ENCODE results near the gene INTS7. TPM values are rescaled to one million over a fixed set of nuclear protein-coding genes. Genes with fewer than 3 reads are reported as not detected.

The INTS7 gene
- total RNA-seq (2014; rRNA removed; shearing (Covaris generic); ENCODE audit: low replicate concordance): 22.4 and 38.3 TPM in 2 replicates

DNA sequence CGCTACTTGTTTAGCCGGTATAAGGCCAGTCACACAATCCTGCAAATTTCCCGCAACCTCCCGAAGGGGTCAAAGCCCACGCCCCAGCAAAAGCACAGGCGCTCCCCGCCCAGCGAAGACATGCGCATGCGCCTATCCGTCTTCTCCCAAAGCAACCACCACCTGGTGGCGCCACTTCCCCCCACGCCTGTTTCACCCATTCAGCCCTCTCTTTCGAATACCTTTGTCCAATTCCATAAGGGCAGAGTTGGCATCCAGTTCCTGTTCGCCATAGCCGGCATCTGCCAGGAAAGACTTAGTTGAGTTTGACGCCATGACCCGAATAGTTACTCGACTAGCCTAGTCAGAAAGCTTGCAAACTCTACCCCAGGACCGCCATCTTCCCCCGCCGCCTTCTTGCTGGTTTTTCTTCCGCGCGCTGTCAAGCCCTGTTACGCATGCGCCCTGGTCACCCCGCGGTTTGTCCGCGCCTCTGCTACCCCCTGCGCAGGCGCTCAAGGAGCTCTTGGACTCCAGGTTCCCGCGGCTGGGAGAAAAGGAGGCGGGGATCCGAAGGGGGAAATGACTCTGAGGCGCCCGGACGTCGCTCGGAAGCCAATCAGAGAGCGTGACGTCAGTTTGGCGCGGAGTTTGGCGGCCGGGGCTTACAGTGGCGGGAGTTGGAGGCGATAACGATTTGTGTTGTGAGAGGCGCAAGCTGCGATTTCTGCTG is at the start of gene INTS7, which contains the start of gene DTL:
INTS7 (minus strand) TSS at position 435 of the 712 bp plus-strand sequence; CDS start at position 315, 120 bp downstream.
DTL (plus strand) TSS at position 626 of the 712 bp plus-strand sequence. CDS start 143 bp downstream, outside the sequence.
- peaks cover 7% of the 10 kb centered on the region for H4K20me1 ChIP-seq (ENCODE audit: insufficient read depth, low read depth, low read length)
- peak within 1 kb of the TSS; percentile 81 for H3K9ac ChIP-seq (ENCODE audit: low read length)
- H3K4me3 ChIP-seq (ENCODE audit: low read length): peak within 1 kb of the TSS; percentile 88
- H3K9me2 ChIP-seq (replicated peaks; ENCODE audit: insufficient read depth, low read length): no peaks in the 10 kb centered on the region
- DNase-seq: peak; percentile 100
- peaks cover 60% of the 10 kb centered on the region for H3K4me1 ChIP-seq (ENCODE audit: low read length)
- H3K27me3 ChIP-seq (ENCODE audit: low read length): no peaks in the 10 kb centered on the region
- H2AFZ ChIP-seq (ENCODE audit: low read length): peak within 1 kb of the TSS; percentile 79
- H3K4me2 ChIP-seq (ENCODE audit: low read depth, low read length, poor library complexity, severe bottlenecking): peak within 1 kb of the TSS; percentile 97
- peaks cover 91% of the 10 kb centered on the region for H3K79me2 ChIP-seq (ENCODE audit: low read length)
- peak within 1 kb of the TSS; percentile 79 for H3K27ac ChIP-seq (ENCODE audit: low read length)
- peaks cover 22% of the 10 kb centered on the region; the same call in 1 of the 2 replicates for H3K36me3 ChIP-seq (ENCODE audit: insufficient read depth, low read length)
- no peaks in the 10 kb centered on the region for H3K9me3 ChIP-seq (ENCODE audit: low read length)

GRCh38 chr1:212082765-212083406 is 47.5 kb upstream of the INTS7 start:
- Histone ChIP-seq H3K9ac (ENCODE audit: low read length) (no peak overlapping the region), H3K4me1 (ENCODE audit: low read length) (no peaks in the 10 kb centered on the region), H4K20me1 (ENCODE audit: insufficient read depth, low read depth, low read length) (no peaks in the 10 kb centered on the region), H3K79me2 (ENCODE audit: low read length) (peaks cover 18% of the 10 kb centered on the region), H2AFZ (ENCODE audit: low read length) (no peak overlapping the region), H3K36me3 (ENCODE audit: insufficient read depth, low read length) (peaks cover 76% of the 10 kb centered on the region), H3K9me2 (replicated peaks; ENCODE audit: insufficient read depth, low read length) (no peaks in the 10 kb centered on the region; the same call in 1 of the 2 replicates), H3K4me2 (ENCODE audit: low read depth, low read length, poor library complexity, severe bottlenecking) (no peak overlapping the region), H3K27me3 (ENCODE audit: low read length) (no peaks in the 10 kb centered on the region), H3K27ac (ENCODE audit: low read length) (no peak overlapping the region), H3K4me3 (ENCODE audit: low read length) (no peak overlapping the region), H3K9me3 (ENCODE audit: low read length) (no peaks in the 10 kb centered on the region)
- no peak for DNase-seq

GRCh38 chr1:212078826-212079225 is 43.5 kb upstream of the INTS7 start:
- H3K9me3 ChIP-seq (ENCODE audit: low read length): no peaks in the 10 kb centered on the region
- H3K79me2 ChIP-seq (ENCODE audit: low read length): peaks cover 2% of the 10 kb centered on the region; the same call in 1 of the 2 replicates
- H2AFZ ChIP-seq (ENCODE audit: low read length): no peak overlapping the region
- H3K27me3 ChIP-seq (ENCODE audit: low read length): no peaks in the 10 kb centered on the region
- no peak for DNase-seq
- peaks cover 80% of the 10 kb centered on the region for H3K36me3 ChIP-seq (ENCODE audit: insufficient read depth, low read length)
- no peaks in the 10 kb centered on the region; the same call in 1 of the 2 replicates for H3K9me2 ChIP-seq (replicated peaks; ENCODE audit: insufficient read depth, low read length)
- no peaks in the 10 kb centered on the region for H3K4me1 ChIP-seq (ENCODE audit: low read length)
- H3K9ac ChIP-seq (ENCODE audit: low read length): no peak overlapping the region
- no peak overlapping the region for H3K4me3 ChIP-seq (ENCODE audit: low read length)
- no peak overlapping the region for H3K27ac ChIP-seq (ENCODE audit: low read length)
- no peak overlapping the region for H3K4me2 ChIP-seq (ENCODE audit: low read depth, low read length, poor library complexity, severe bottlenecking)
- no peaks in the 10 kb centered on the region for H4K20me1 ChIP-seq (ENCODE audit: insufficient read depth, low read depth, low read length)

GRCh38 chr1:212077028-212077427 is 41.7 kb upstream of the INTS7 start:
- Histone ChIP-seq H2AFZ (ENCODE audit: low read length) (no peak overlapping the region), H3K27ac (ENCODE audit: low read length) (no peak overlapping the region), H3K9me3 (ENCODE audit: low read length) (no peaks in the 10 kb centered on the region), H3K36me3 (ENCODE audit: insufficient read depth, low read length) (peaks cover 73% of the 10 kb centered on the region), H3K4me2 (ENCODE audit: low read depth, low read length, poor library complexity, severe bottlenecking) (no peak overlapping the region), H3K79me2 (ENCODE audit: low read length) (peaks cover 2% of the 10 kb centered on the region; the same call in 1 of the 2 replicates), H3K4me1 (ENCODE audit: low read length) (no peaks in the 10 kb centered on the region), H3K27me3 (ENCODE audit: low read length) (no peaks in the 10 kb centered on the region), H3K9ac (ENCODE audit: low read length) (no peak overlapping the region), H4K20me1 (ENCODE audit: insufficient read depth, low read depth, low read length) (no peaks in the 10 kb centered on the region), H3K4me3 (ENCODE audit: low read length) (no peak overlapping the region), H3K9me2 (replicated peaks; ENCODE audit: insufficient read depth, low read length) (no peaks in the 10 kb centered on the region; the same call in 1 of the 2 replicates)
- no peak for DNase-seq

DNA sequence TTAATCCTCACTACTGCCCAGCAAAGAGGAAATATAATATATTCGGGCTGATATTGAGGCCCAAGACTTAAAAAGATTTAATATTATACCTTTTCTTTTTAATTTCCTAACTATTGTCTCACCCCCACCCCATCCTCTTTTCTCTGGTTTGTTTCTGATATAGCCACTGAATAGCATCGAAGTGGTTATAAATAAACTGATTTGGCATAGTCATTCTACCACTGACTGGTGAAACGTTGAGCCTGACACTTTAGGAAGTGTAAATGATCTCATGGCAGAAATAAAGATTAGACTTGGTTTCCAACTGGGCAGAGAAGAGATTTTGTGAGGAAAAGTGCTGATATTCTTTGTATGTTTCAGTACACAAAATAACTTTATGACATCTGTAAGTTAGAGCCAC is 39.5 kb upstream of the INTS7 start:
- no peak for DNase-seq
- no peak overlapping the region for H3K4me2 ChIP-seq (ENCODE audit: low read depth, low read length, poor library complexity, severe bottlenecking)
- H2AFZ ChIP-seq (ENCODE audit: low read length): no peak overlapping the region
- H3K4me3 ChIP-seq (ENCODE audit: low read length): no peak overlapping the region
- no peaks in the 10 kb centered on the region for H4K20me1 ChIP-seq (ENCODE audit: insufficient read depth, low read depth, low read length)
- no peak overlapping the region for H3K9ac ChIP-seq (ENCODE audit: low read length)
- H3K36me3 ChIP-seq (ENCODE audit: insufficient read depth, low read length): peaks cover 64% of the 10 kb centered on the region; the same call in 1 of the 2 replicates
- no peak overlapping the region for H3K27ac ChIP-seq (ENCODE audit: low read length)
- H3K27me3 ChIP-seq (ENCODE audit: low read length): no peaks in the 10 kb centered on the region
- no peaks in the 10 kb centered on the region; the same call in 1 of the 2 replicates for H3K9me2 ChIP-seq (replicated peaks; ENCODE audit: insufficient read depth, low read length)
- H3K4me1 ChIP-seq (ENCODE audit: low read length): no peaks in the 10 kb centered on the region
- peaks cover 2% of the 10 kb centered on the region; the same call in 1 of the 2 replicates for H3K79me2 ChIP-seq (ENCODE audit: low read length)
- no peaks in the 10 kb centered on the region for H3K9me3 ChIP-seq (ENCODE audit: low read length)

- no peak overlapping the region for H3K4me3 ChIP-seq (ENCODE audit: low read length)
- H3K79me2 ChIP-seq (ENCODE audit: low read length): peaks cover 2% of the 10 kb centered on the region; the same call in 1 of the 2 replicates
- DNase-seq: no peak
- H4K20me1 ChIP-seq (ENCODE audit: insufficient read depth, low read depth, low read length): no peaks in the 10 kb centered on the region
- H3K9me3 ChIP-seq (ENCODE audit: low read length): no peaks in the 10 kb centered on the region
- H2AFZ ChIP-seq (ENCODE audit: low read length): no peak overlapping the region
- H3K27ac ChIP-seq (ENCODE audit: low read length): no peak overlapping the region
- no peak overlapping the region for H3K4me2 ChIP-seq (ENCODE audit: low read depth, low read length, poor library complexity, severe bottlenecking)
- H3K36me3 ChIP-seq (ENCODE audit: insufficient read depth, low read length): peaks cover 59% of the 10 kb centered on the region; the same call in 1 of the 2 replicates
- no peak overlapping the region for H3K9ac ChIP-seq (ENCODE audit: low read length)
- no peaks in the 10 kb centered on the region for H3K4me1 ChIP-seq (ENCODE audit: low read length)
- no peaks in the 10 kb centered on the region; the same call in 1 of the 2 replicates for H3K9me2 ChIP-seq (replicated peaks; ENCODE audit: insufficient read depth, low read length)
- no peaks in the 10 kb centered on the region for H3K27me3 ChIP-seq (ENCODE audit: low read length)
Observed at GRCh38 chr1:212074313-212074712, 39.0 kb upstream of the INTS7 start.

- Histone ChIP-seq H3K27me3 (ENCODE audit: low read length) (no peaks in the 10 kb centered on the region), H3K27ac (ENCODE audit: low read length) (no peak overlapping the region), H3K9ac (ENCODE audit: low read length) (no peak overlapping the region), H3K79me2 (ENCODE audit: low read length) (peaks cover 2% of the 10 kb centered on the region; the same call in 1 of the 2 replicates), H4K20me1 (ENCODE audit: insufficient read depth, low read depth, low read length) (no peaks in the 10 kb centered on the region), H3K9me2 (replicated peaks; ENCODE audit: insufficient read depth, low read length) (no peaks in the 10 kb centered on the region), H3K4me1 (ENCODE audit: low read length) (peaks cover 4% of the 10 kb centered on the region; the same call in 1 of the 2 replicates), H2AFZ (ENCODE audit: low read length) (no peak overlapping the region), H3K9me3 (ENCODE audit: low read length) (no peaks in the 10 kb centered on the region), H3K36me3 (ENCODE audit: insufficient read depth, low read length) (peaks cover 55% of the 10 kb centered on the region; the same call in 1 of the 2 replicates), H3K4me2 (ENCODE audit: low read depth, low read length, poor library complexity, severe bottlenecking) (no peak overlapping the region), H3K4me3 (ENCODE audit: low read length) (no peak overlapping the region)
- no peak for DNase-seq
Observed at GRCh38 chr1:212073490-212073889, 38.1 kb upstream of the INTS7 start.

DNA sequence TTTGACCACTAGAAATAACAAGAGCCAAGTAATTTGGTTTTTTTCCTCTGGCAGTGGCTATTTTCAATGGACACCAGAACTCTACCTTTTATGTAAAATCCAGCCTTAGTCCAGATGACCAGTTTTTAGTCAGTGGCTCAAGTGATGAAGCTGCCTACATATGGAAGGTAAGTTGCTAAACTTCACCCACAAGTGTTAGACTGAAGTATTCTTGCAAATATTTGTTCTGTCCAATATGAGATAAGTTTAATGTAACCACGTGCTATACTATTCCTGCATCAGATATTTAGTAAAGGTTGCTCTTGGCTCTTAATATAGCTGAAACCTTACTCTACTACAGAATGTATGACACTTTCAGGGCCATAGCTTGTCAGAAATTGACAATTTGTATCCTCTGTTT is 36.7 kb upstream of the INTS7 start:
- Histone ChIP-seq H3K79me2 (ENCODE audit: low read length) (peaks cover 2% of the 10 kb centered on the region; the same call in 1 of the 2 replicates), H3K27ac (ENCODE audit: low read length) (no peak overlapping the region), H3K27me3 (ENCODE audit: low read length) (no peaks in the 10 kb centered on the region), H3K9me3 (ENCODE audit: low read length) (no peaks in the 10 kb centered on the region), H2AFZ (ENCODE audit: low read length) (no peak overlapping the region), H3K4me1 (ENCODE audit: low read length) (peaks cover 6% of the 10 kb centered on the region; the same call in 1 of the 2 replicates), H3K4me3 (ENCODE audit: low read length) (no peak overlapping the region), H3K9me2 (replicated peaks; ENCODE audit: insufficient read depth, low read length) (no peaks in the 10 kb centered on the region), H3K9ac (ENCODE audit: low read length) (no peak overlapping the region), H4K20me1 (ENCODE audit: insufficient read depth, low read depth, low read length) (no peaks in the 10 kb centered on the region), H3K36me3 (ENCODE audit: insufficient read depth, low read length) (peaks cover 57% of the 10 kb centered on the region; the same call in 1 of the 2 replicates), H3K4me2 (ENCODE audit: low read depth, low read length, poor library complexity, severe bottlenecking) (no peak overlapping the region)
- DNase-seq: no peak

Measured in Karpas-422 (cell line).